HepG2 (cell line): Measurements from ENCODE around the gene PKLR. TPM values are rescaled to one million over a fixed set of nuclear protein-coding genes. Genes with fewer than 3 reads are reported as not detected.

Experiments
- AGO2 ChIP-seq: fragments of 200-400 bp; formaldehyde crosslinking; optimal IDR thresholded peaks from 2 replicates; pipeline ENCODE3; 2017; ENCODE audit warnings: mild to moderate bottlenecking, low read depth, low read length, moderate library complexity
- AHR ChIP-seq: IDR thresholded peaks from 2 replicates; pipeline ENCODE4 v1.6.1; 2018; ENCODE audit warnings: missing genetic modification reagents, missing compliant biosample characterization
- BORCS8-MEF2B ChIP-seq: sonication (generic); formaldehyde crosslinking; IDR thresholded peaks from 2 replicates; pipeline ENCODE4 v1.8.0; 2022; ENCODE audit warnings: mild to moderate bottlenecking, missing genetic modification reagents
- BRF2 ChIP-seq: sonication (generic); formaldehyde crosslinking; IDR thresholded peaks from 2 replicates; pipeline ENCODE4 v1.8.1; 2022; ENCODE audit warnings: mild to moderate bottlenecking, missing genetic modification reagents
- GABPA ChIP-seq, 2 experiments: IDR thresholded peaks; 2 replicates each; pipeline ENCODE4 v1.6.1; 2011 to 2016; ENCODE audit warnings: low read depth in 2 of 2, low read length in 1 of 2, missing biosample characterization in 1 of 2, missing genetic modification characterization in 1 of 2
- GATAD2A ChIP-seq: IDR thresholded peaks from 2 replicates; pipeline ENCODE4 v1.6.1; 2016
- GMEB1 ChIP-seq: sonication (generic); formaldehyde crosslinking; IDR thresholded peaks from 2 replicates; pipeline ENCODE4 v1.5.1; 2020; ENCODE audit warnings: missing genetic modification reagents, mild to moderate bottlenecking, borderline replicate concordance
- HDAC2 ChIP-seq: sonication (generic); formaldehyde crosslinking; IDR thresholded peaks from 2 replicates; pipeline ENCODE4 v1.4.0; 2020; ENCODE audit warnings: missing genetic modification reagents
- HNRNPLL ChIP-seq: fragments of 200-400 bp; formaldehyde crosslinking; IDR thresholded peaks from 2 replicates; pipeline ENCODE4 v1.6.1; 2017; ENCODE audit warnings: mild to moderate bottlenecking, low read depth, low read length; ENCODE audit not compliant: poor library complexity, severe bottlenecking
- LRRFIP1 ChIP-seq: sonication (generic); formaldehyde crosslinking; conservative IDR thresholded peaks from 2 replicates; pipeline ENCODE4 v1.4.0; 2020; ENCODE audit warnings: missing genetic modification reagents
- MED1 ChIP-seq: sonication (generic); formaldehyde crosslinking; IDR thresholded peaks from 2 replicates; pipeline ENCODE4 v1.4.0; 2020; ENCODE audit warnings: missing genetic modification reagents
- NCOA2 ChIP-seq: sonication (generic); formaldehyde crosslinking; IDR thresholded peaks from 2 replicates; pipeline ENCODE4 v1.8.0; 2022; ENCODE audit warnings: inconsistent platforms
- NR2F6 ChIP-seq, 2 experiments: IDR thresholded peaks; 2 replicates each; pipeline ENCODE4 v1.6.1; 2016; ENCODE audit warnings: antibody characterized with exemption in 1 of 2, mild to moderate bottlenecking in 1 of 2
- NR3C1 ChIP-seq: sonication (generic); formaldehyde crosslinking; IDR thresholded peaks from 2 replicates; pipeline ENCODE4 v1.4.0; 2020; ENCODE audit warnings: missing genetic modification reagents
- PHF20 ChIP-seq: sonication (generic); formaldehyde crosslinking; IDR thresholded peaks from 2 replicates; pipeline ENCODE4 v1.5.0; 2020; ENCODE audit warnings: mild to moderate bottlenecking, missing genetic modification reagents
- POLR2A ChIP-seq, 2 experiments: IDR thresholded peaks; 2 replicates each; pipeline ENCODE4 v1.6.1; 2011; ENCODE audit warnings: low read depth in 2 of 2, low read length in 2 of 2, mild to moderate bottlenecking in 1 of 2, moderate library complexity in 1 of 2; ENCODE audit not compliant: insufficient read depth in 1 of 2
- STAG1 ChIP-seq: sonication (generic); formaldehyde crosslinking; IDR thresholded peaks from 2 replicates; pipeline ENCODE4 v1.4.0; 2020; ENCODE audit warnings: missing genetic modification reagents
- ZBTB7A ChIP-seq: sonication (generic); formaldehyde crosslinking; IDR thresholded peaks from 2 replicates; pipeline ENCODE4 v1.8.0; 2022; ENCODE audit warnings: mild to moderate bottlenecking, missing genetic modification reagents
- ZFP36L2 ChIP-seq: sonication (generic); formaldehyde crosslinking; IDR thresholded peaks from 2 replicates; pipeline ENCODE4 v1.4.0; 2020; ENCODE audit warnings: missing genetic modification reagents
- ZNF329 ChIP-seq: sonication (generic); formaldehyde crosslinking; IDR thresholded peaks from 2 replicates; pipeline ENCODE4 v1.9.0; 2021; ENCODE audit warnings: low read depth, mild to moderate bottlenecking, missing genetic modification reagents
- ZNF335 ChIP-seq: sonication (generic); formaldehyde crosslinking; IDR thresholded peaks from 2 replicates; pipeline ENCODE4 v1.4.0; 2020; ENCODE audit warnings: missing genetic modification reagents
- ZNF446 ChIP-seq: sonication (generic); formaldehyde crosslinking; IDR thresholded peaks from 2 replicates; pipeline ENCODE4 v1.5.0; 2020; ENCODE audit warnings: mild to moderate bottlenecking, missing genetic modification reagents
- ZNF7 ChIP-seq: IDR thresholded peaks from 2 replicates; pipeline ENCODE4 v1.6.1; 2016; ENCODE audit warnings: missing biosample characterization, missing genetic modification reagents
- ZSCAN30 ChIP-seq: sonication (generic); formaldehyde crosslinking; IDR thresholded peaks from 2 replicates; pipeline ENCODE4 v1.5.0; 2020; ENCODE audit warnings: mild to moderate bottlenecking, missing genetic modification reagents
- polyA plus RNA-seq, 8 experiments: library from polyadenylated mRNA; depleted of rRNA in 3 of 8; stranded (reverse) in 7 of 8; unstranded in 1 of 8; fragments of >200 nt; fragmentation: Illumina TruSeq in 4 of 8; extraction: Trizol in 4 of 8; gene quantifications; 2 replicates each; pipeline versions ENCODE4 v1.2.1 to v1.2.3, GENCODE V29; 2011 to 2016; ENCODE audit warnings: low read depth in 4 of 8, missing spikeins in 1 of 8, mixed read lengths in 1 of 8; ENCODE audit not compliant: insufficient read depth in 1 of 8
- total RNA-seq, 5 experiments: library from RNA; depleted of rRNA; stranded (reverse); fragments of >200 nt; fragmentation: Illumina TruSeq; extraction: Trizol; gene quantifications; 2 replicates each; pipeline ENCODE4 v1.2.3, GENCODE V29; 2016; ENCODE audit warnings: low read depth in 1 of 5
- TF ChIP-seq, protein P1 (sequence below): sonication (generic); formaldehyde crosslinking; IDR thresholded peaks from 2 replicates; pipeline ENCODE4 v1.5.0; 2020; ENCODE audit warnings: mild to moderate bottlenecking, missing genetic modification reagents, moderate library complexity

PKLR gene
- total and polyA plus RNA-seq, 2 of the 13 experiments (the other 11 are each of a cell fraction or from before 2014, with no cell fraction given) = 10.3 to 29.3 TPM

GRCh38 chr1:155324037-155324716, 22.9 kb upstream of the PKLR start (continued):
- TF ChIP-seq ZSCAN30 (CRISPR knock-in tag) (no peak), STAG1 (CRISPR knock-in tag) (no peak), GMEB1 (peak; percentile 4; the same call in 1 of the 2 replicates), ZNF446 (CRISPR knock-in tag) (no peak), NR3C1 (CRISPR knock-in tag) (no peak), HNRNPLL (peak; percentile 60), LRRFIP1 (0 out of 2 replicates have a peak, but pooled peaks have one; percentile 38), HDAC2 (CRISPR knock-in tag) (peak; percentile 40), AGO2 (peak; percentile 48), ZNF335 (CRISPR knock-in tag) (0 out of 2 replicates have a peak, but pooled peaks have one; percentile 22), ZFP36L2 (CRISPR knock-in tag) (no peak), GATAD2A (CRISPR knock-in tag) (0 out of 2 replicates have a peak, but pooled peaks have one; percentile 49), PHF20 (CRISPR knock-in tag) (peak; percentile 71; the same call in 1 of the 2 replicates), AHR (CRISPR knock-in tag) (no peak; the same call in 1 of the 2 replicates), ZNF7 (no peak), GABPA (IDR thresholded peaks at IDR 0.05; ENCODE audit: low read depth, low read length) (no peak), GABPA (CRISPR knock-in tag; IDR thresholded peaks at IDR 0.05; ENCODE audit: low read depth) (no peak), ZBTB7A (CRISPR knock-in tag) (0 out of 2 replicates have a peak, but pooled peaks have one; percentile 55), BORCS8-MEF2B (CRISPR knock-in tag) (peak; percentile 27; the same call in 1 of the 2 replicates), MED1 (CRISPR knock-in tag) (peak; percentile 65), NR2F6 (IDR thresholded peaks at IDR 0.05) (no peak), NR2F6 (CRISPR knock-in tag; IDR thresholded peaks at IDR 0.05) (no peak), BRF2 (CRISPR knock-in tag) (no peak), POLR2A (IDR thresholded peaks at IDR 0.05; ENCODE audit: insufficient read depth in 1 of 2, low read depth in 2 of 2, low read length in 2 of 2) (peak in 1 of 2 experiments; percentile 61; a peak in 2 of 4 replicates), ZNF329 (CRISPR knock-in tag) (0 out of 2 replicates have a peak, but pooled peaks have one; percentile 60), NCOA2 (CRISPR knock-in tag) (no peak)
- TF ChIP-seq, protein P1, sequence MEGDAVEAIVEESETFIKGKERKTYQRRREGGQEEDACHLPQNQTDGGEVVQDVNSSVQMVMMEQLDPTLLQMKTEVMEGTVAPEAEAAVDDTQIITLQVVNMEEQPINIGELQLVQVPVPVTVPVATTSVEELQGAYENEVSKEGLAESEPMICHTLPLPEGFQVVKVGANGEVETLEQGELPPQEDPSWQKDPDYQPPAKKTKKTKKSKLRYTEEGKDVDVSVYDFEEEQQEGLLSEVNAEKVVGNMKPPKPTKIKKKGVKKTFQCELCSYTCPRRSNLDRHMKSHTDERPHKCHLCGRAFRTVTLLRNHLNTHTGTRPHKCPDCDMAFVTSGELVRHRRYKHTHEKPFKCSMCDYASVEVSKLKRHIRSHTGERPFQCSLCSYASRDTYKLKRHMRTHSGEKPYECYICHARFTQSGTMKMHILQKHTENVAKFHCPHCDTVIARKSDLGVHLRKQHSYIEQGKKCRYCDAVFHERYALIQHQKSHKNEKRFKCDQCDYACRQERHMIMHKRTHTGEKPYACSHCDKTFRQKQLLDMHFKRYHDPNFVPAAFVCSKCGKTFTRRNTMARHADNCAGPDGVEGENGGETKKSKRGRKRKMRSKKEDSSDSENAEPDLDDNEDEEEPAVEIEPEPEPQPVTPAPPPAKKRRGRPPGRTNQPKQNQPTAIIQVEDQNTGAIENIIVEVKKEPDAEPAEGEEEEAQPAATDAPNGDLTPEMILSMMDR (CRISPR knock-in tag) = no peak
